SIG-M5 treated with dmso at 0.1 percent for 504 hours (cell line): Measurements from ENCODE around the gene SLC25A12.
"Not testable (repeated sequence)": the region's sequence is repeated elsewhere in the genome, so short reads cannot be mapped to it uniquely, and the experiment has no call there.

Source experiments
- DNase-seq: peaks from one replicate; lab custom pipeline; 2025; ENCODE audit not compliant: unreplicated experiment; lab: John Stamatoyannopoulos, UW

SLC25A12 gene

GRCh38 chr2:171893824-171894611, at the start of gene SLC25A12:
TSS of gene SLC25A12 (minus strand) at chr2:171894244. CDS start at chr2:171894214, 30 bp downstream.
- peak; percentile 83 for DNase-seq

- no peak for DNase-seq
Measured at GRCh38 chr2:171941316-171941699, 47.3 kb upstream of the SLC25A12 start.

- peak; percentile 80 for DNase-seq
Measured at GRCh38 chr2:171939743-171940071, 45.7 kb upstream of the SLC25A12 start.

GRCh38 chr2:171939058-171939742, 45.2 kb upstream of the SLC25A12 start:
- DNase-seq = peak; percentile 54

- DNase-seq = no peak
Measured at GRCh38 chr2:171930385-171930784, 36.3 kb upstream of the SLC25A12 start.

GRCh38 chr2:171924170-171924942, 30.3 kb upstream of the SLC25A12 start:
- peak; percentile 44 for DNase-seq

GRCh38 chr2:171923206-171923605, 29.2 kb upstream of the SLC25A12 start:
- DNase-seq = peak; percentile 51

- DNase-seq = peak; percentile 97
Measured at GRCh38 chr2:171922230-171923022, 28.4 kb upstream of the SLC25A12 start, which contains the start of gene HAT1. TSS of gene HAT1 (plus strand) at chr2:171922461. CDS start at chr2:171922501, 40 bp downstream.

- no peak for DNase-seq
Measured at GRCh38 chr2:171921970-171922229, 27.9 kb upstream of the SLC25A12 start.

- DNase-seq = no peak
Measured at GRCh38 chr2:171919453-171919852, 25.4 kb upstream of the SLC25A12 start.

GRCh38 chr2:171913517-171913916, 19.5 kb upstream of the SLC25A12 start:
- no peak for DNase-seq

- no peak for DNase-seq
Measured at GRCh38 chr2:171910494-171910893, 16.4 kb upstream of the SLC25A12 start.

- no peak for DNase-seq
Measured at GRCh38 chr2:171909266-171909665, 15.2 kb upstream of the SLC25A12 start.

- no peak for DNase-seq
Measured at GRCh38 chr2:171908235-171908634, 14.2 kb upstream of the SLC25A12 start.

- DNase-seq = no peak
Measured at GRCh38 chr2:171902840-171903420, 8.9 kb upstream of the SLC25A12 start.

GRCh38 chr2:171899623-171900282, 5.7 kb upstream of the SLC25A12 start:
- not testable (repeated sequence) for DNase-seq

GRCh38 chr2:171895786-171896185, 1.7 kb upstream of the SLC25A12 start:
- no peak for DNase-seq

GRCh38 chr2:171894612-171894947, 536 bp upstream of the SLC25A12 start:
- DNase-seq = no peak

- peak; percentile 82 for DNase-seq
Measured at GRCh38 chr2:171893196-171893823, 734 bp downstream of the SLC25A12 start.

GRCh38 chr2:171889808-171890207, 4.2 kb downstream of the SLC25A12 start:
- DNase-seq = no peak
